GM18951 (cell line): ENCODE measurements around the gene CAMP.
"Not testable (repeated sequence)": the region's sequence is repeated elsewhere in the genome, so short reads cannot be mapped to it uniquely, and the experiment has no call there.

ENCODE experiments used
- POLR2A ChIP-seq: IDR thresholded peaks from 4 replicates; pipeline ENCODE4 v1.6.1; 2011; ENCODE audit warnings: mild to moderate bottlenecking; ENCODE audit not compliant: insufficient read length, insufficient read depth; ENCODE audit errors: extremely low read depth
- in situ Hi-C: fragments of 300-500 bp; cut with MboI; formaldehyde crosslinking; loops from one replicate; pipeline ENCODE4 v1.12.0; 2022; ENCODE audit warnings: low sequenced_read_pairs, mixed read lengths, inconsistent platforms; ENCODE audit not compliant: unreplicated experiment

CAMP gene

GRCh38 chr3:48194446-48195071 lies 28.7 kb upstream of the CAMP start:
- in situ Hi-C loops = no loop called here

GRCh38 chr3:48196611-48197010 lies 26.7 kb upstream of the CAMP start:
- TF ChIP-seq POLR2A = no peak
- in situ Hi-C loops = no loop called here

More at GRCh38 chr3:48194446-48195071, 28.7 kb upstream of the CAMP start:
- TF ChIP-seq POLR2A = no peak

- no peak for TF ChIP-seq POLR2A
- in situ Hi-C loops = no loop called here
Observed at GRCh38 chr3:48199117-48199516, 24.2 kb upstream of the CAMP start.

- no peak for TF ChIP-seq POLR2A
- in situ Hi-C loops = no loop called here
Observed at GRCh38 chr3:48202632-48203031, 20.7 kb upstream of the CAMP start.

GRCh38 chr3:48208076-48208475 lies 15.2 kb upstream of the CAMP start:
- TF ChIP-seq POLR2A = no peak
- in situ Hi-C loops = no loop called here

- TF ChIP-seq POLR2A = no peak
- in situ Hi-C loops = no loop called here
Observed at GRCh38 chr3:48209445-48209844, 13.8 kb upstream of the CAMP start.

GRCh38 chr3:48210534-48210933 lies 12.8 kb upstream of the CAMP start:
- in situ Hi-C loops = not testable (repeated sequence)

GRCh38 chr3:48211776-48212175 lies 11.5 kb upstream of the CAMP start:
- in situ Hi-C loops = not testable (repeated sequence)

GRCh38 chr3:48214225-48214624 lies 9.1 kb upstream of the CAMP start:
- no peak for TF ChIP-seq POLR2A

GRCh38 chr3:48215019-48215418 lies 8.3 kb upstream of the CAMP start:
- TF ChIP-seq POLR2A = no peak
- in situ Hi-C loops = no loop called here

More at GRCh38 chr3:48214225-48214624, 9.1 kb upstream of the CAMP start:
- in situ Hi-C loops = no loop called here

GRCh38 chr3:48215466-48215865 lies 7.8 kb upstream of the CAMP start:
- no peak for TF ChIP-seq POLR2A
- in situ Hi-C loops = no loop called here

- no peak for TF ChIP-seq POLR2A
- in situ Hi-C loops = no loop called here
Observed at GRCh38 chr3:48215876-48216275, 7.4 kb upstream of the CAMP start.

- TF ChIP-seq POLR2A = no peak
- in situ Hi-C loops = no loop called here
Observed at GRCh38 chr3:48217449-48217848, 5.8 kb upstream of the CAMP start.

- in situ Hi-C loops = no loop called here
- no peak for TF ChIP-seq POLR2A
Observed at GRCh38 chr3:48218537-48218936, 4.8 kb upstream of the CAMP start.

- in situ Hi-C loops = no loop called here
- no peak for TF ChIP-seq POLR2A
Observed at GRCh38 chr3:48219543-48219942, 3.8 kb upstream of the CAMP start.

GRCh38 chr3:48220746-48221145 lies 2.5 kb upstream of the CAMP start:
- no peak for TF ChIP-seq POLR2A
- in situ Hi-C loops = no loop called here
